ENCODE data around the gene PLB1.

The PLB1 gene

DNA sequence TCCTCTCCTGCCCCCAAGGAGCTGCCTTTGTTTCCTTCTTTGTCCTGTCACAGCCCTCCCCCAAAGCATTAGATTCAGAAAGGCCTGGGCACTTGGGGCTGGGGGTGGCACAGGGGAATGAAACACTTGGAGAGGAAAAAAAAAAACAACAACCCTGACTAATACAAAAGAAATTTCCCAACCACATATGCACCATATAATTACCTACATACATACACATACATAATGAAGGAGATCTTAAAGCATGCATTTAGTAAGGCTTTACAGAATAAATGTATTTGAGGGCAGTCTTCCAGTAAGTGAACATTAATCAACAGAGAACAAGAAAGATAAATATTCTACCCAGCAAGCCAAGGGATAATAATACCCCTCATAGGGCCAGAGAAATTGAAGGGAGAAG lies 185.7 kb downstream of the PLB1 start:
- peak in 1 of 3 donors; percentile 28 for DNase-seq (ENCODE audit: low read depth in 2 of 3, low spot score in 1 of 3)

DNA sequence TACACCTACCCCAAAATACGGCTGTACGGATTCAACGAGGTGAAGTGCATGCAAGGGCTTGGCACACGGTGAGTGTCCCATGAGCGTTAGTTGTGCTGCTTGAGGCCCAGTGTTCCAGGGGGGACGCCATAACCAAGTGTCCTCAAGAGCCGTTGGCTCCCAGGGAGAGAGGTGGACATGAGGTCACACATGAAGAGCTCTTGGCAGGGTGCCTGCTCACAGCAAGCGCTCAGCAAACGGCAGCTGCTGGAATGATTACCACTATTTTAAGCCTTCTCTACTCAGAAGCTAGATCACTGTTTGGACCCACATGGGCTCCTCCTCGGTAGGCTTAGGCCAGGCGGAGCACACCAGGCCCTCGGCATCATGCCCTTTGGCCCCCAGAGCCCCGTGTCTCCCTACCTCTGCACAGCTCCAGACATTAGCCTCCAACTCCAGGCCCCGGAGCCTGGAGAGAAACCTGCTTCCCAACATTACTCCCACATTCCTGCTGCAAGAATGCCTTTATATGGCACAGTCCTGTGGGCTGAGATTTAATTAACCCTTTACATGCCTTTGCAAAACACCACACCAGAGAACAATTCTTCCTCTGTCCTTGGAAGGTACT lies 187.3 kb downstream of the PLB1 start:
- no peak for DNase-seq (ENCODE audit: low read depth in 2 of 3, low spot score in 1 of 3)

DNA sequence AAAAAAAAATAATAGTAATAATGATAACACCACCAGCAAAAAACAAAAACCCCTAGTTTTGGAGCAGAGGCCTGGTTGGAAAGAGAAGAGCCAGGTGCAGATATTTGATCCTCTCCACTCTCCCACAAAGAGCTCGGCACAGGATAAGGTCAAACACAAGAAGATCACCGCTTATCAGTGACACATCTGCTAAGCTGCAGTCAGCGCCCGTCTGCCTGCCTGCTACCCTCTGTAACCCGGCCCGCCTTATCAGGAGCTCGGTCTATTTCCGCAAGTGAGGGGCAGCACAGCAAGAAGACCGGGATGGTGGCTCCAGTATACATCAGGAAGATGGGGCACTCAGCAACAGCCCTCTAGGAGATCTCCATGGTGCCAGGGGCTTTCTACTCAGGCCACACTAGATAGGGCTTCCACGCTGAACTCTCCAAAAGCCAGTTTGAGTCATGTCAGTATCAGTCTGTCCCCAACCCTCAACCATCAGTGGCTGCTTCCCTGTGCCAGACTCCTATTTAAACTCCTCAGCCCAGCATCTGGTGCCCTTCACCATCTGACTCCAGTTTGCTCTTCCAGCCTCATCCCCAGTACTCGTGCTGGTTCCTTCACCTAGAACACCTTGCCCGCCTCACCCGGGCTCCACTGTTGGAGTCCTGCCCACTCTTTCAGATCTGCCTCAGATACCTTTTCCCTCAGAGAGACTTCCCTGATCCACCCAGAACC lies 188.4 kb downstream of the PLB1 start:
- DNase-seq (ENCODE audit: low read depth in 2 of 3, low spot score in 1 of 3) = no peak

DNA sequence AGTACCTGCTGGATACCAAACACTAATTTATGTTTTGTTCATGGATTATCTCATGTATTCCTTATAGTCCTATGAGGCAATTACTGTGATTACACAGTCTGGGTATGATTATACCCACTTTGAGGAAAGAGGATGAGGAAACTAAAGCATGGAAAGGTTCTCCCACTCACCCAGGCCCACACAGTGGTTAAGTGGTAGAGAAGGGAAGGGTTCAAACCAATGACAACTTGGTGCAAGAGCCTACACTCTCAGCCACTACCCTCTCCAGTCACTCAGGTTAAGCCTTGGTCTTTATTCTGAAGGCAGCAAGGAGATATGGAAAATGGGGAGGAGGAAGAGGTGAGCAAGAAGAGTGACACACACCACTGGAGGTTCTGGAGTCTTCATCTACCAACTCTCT lies 191.3 kb downstream of the PLB1 start:
- DNase-seq (ENCODE audit: low read depth in 2 of 3, low spot score in 1 of 3) = no peak

- DNase-seq (ENCODE audit: low read depth in 2 of 3, low spot score in 1 of 3) = no peak
Measured at GRCh38 chr2:28687640-28688385, 192.0 kb downstream of the PLB1 start.

- DNase-seq (ENCODE audit: low read depth in 2 of 3, low spot score in 1 of 3) = no peak
Measured at GRCh38 chr2:28688818-28689217, 193.0 kb downstream of the PLB1 start.

- DNase-seq (ENCODE audit: low read depth in 2 of 3, low spot score in 1 of 3) = no peak
Measured at GRCh38 chr2:28689771-28690170, 193.9 kb downstream of the PLB1 start.

- no peak for DNase-seq (ENCODE audit: low read depth in 2 of 3, low spot score in 1 of 3)
Measured at GRCh38 chr2:28692411-28692810, 196.6 kb downstream of the PLB1 start.

- no peak for DNase-seq (ENCODE audit: low read depth in 2 of 3, low spot score in 1 of 3)
Measured at GRCh38 chr2:28693223-28693622, 197.4 kb downstream of the PLB1 start.
